ENCODE measurements around the gene CRYBG1.

The CRYBG1 gene

DNA sequence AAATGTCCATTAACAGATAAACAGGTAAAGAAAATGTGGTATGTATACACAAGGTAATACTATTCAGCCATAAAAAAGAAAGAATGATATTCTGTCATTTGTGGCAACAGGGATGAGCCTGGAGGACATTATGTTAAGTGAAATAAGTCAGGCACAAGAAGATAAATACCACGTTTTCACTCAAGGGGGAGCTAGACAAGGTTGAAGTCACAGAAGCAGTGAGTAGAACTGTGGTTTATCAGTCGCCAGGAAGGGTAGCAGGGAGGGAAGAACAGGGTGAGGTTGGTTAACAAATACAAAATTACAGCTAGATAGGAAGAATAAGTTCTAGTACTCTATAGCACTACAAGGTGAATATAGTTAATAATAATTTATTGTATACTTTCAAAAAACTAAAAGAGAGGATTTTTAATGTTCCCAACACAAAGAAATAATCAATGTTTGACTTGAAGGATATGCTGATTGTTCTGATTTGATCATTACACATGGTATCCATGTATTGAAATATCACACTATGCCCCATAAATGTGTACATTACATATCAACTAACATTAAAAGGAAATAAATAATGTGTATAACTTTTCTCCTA lies 247.7 kb downstream of the CRYBG1 start:
- DNase-seq (ENCODE audit: low spot score): peak; percentile 58

GRCh38 chr6:106609699-106610098 lies 249.2 kb downstream of the CRYBG1 start:
- peak; percentile 4 for DNase-seq (ENCODE audit: low spot score)

DNA sequence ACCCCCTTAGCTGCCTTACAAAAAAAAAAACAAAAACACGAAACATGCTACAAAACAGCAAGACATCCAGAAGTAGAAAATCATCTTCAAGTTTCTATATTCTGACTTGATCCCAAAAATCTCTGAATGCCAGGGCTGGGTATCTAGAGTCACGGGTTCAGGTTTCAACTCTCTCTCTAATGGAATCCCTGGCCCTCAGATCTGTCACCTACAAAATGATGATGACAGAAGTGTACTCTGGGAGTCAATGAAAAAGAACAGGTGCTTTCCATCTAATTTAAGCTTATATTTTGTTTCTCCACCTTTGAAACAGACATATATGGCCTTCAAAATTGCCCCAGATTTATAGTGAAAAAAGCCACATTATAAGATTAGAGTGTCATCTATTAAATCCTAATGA lies 250.5 kb downstream of the CRYBG1 start:
- no peak for DNase-seq (ENCODE audit: low spot score)

GRCh38 chr6:106612671-106613416 lies 252.3 kb downstream of the CRYBG1 start:
- DNase-seq (ENCODE audit: low spot score): no peak

- DNase-seq (ENCODE audit: low spot score): no peak
These were observed 253.1 kb downstream of the CRYBG1 start for GRCh38 chr6:106613590-106613989.

DNA sequence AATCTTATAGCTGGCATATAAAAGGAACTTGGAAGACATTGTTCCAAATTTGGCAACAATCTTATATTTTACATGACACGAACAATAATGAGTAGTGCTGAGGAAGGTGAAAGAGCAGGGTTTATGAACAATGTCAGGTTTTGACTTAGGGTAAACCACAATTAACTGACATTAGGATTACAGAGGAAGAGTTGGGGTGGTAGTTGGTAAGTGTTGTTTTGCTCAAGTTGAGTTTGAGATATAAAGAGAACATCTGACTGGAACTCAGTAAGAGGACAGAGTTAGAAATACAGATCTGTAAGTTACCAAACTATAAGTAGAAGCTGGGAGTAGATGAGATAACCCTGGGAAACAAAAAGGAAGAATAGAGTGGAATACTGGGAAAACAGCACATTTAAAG lies 253.6 kb downstream of the CRYBG1 start:
- DNase-seq (ENCODE audit: low spot score): no peak

DNA sequence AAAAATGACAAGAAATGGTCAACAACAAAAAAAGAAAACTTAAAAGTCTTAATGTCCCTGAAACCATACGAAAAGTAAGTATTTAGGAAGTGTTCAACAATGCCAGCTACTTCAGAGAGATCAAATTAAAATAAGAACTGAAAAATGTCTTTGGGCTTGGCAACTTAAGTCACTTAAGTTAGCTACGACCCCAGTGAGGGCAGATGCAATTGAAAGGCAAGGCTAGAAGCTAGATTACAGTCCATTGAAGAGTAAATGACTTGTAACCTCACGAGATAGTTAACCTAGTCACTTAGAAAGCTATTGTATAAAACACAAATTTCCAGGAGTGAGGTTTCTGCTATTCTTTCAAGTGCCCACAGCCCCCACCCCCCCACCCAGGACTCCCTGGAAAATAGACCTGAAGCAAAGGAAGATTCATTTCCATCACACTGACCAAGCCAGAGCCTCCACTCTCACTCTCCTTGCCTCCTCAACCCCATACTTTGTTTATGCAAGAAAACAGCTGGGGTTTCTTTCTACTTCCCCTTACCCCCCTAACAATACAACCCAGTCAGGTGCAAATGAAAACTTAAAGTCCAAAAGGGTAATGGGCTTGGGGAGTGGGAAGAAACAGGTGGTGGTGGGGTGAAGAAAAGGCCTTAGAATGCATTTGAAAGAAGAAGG lies 254.2 kb downstream of the CRYBG1 start:
- DNase-seq (ENCODE audit: low spot score): no peak

DNA sequence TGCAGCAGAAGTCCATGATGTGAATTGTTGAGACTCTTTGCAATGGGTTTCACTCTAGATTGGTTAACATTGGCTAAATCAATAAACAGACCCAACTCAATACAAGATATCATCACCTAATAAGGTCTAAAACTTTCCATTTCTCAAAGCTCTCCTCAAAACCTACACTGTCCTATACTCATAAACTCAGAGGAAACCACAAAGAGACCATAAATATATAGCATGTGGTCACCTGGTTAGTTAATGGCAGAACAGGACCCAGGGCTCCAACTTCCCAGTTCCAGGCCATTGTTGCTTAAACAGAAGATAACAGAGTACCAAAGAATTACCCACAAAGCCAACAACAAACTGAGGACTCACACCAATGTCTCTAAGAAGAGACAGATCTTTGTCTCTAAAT lies 256.8 kb downstream of the CRYBG1 start:
- no peak for DNase-seq (ENCODE audit: low spot score)

DNA sequence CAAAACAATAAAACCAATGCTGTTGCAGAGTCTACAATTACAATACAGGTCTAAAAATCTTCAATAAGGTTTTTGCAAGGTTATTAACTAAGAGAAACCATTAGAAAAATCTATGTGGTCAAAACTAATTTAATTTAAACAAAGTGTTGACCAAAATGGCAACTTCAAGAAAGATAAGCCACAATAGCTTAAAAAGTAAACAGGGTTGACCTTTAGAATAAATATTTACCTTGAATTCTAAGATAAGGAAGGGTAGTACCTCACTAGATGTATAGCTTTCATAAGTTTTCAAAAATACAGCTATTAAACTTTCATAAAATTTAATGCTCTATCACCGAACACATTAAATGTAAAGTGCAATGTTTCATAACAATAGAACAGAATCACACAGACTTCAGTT lies 257.3 kb downstream of the CRYBG1 start:
- no peak for DNase-seq (ENCODE audit: low spot score)

DNA sequence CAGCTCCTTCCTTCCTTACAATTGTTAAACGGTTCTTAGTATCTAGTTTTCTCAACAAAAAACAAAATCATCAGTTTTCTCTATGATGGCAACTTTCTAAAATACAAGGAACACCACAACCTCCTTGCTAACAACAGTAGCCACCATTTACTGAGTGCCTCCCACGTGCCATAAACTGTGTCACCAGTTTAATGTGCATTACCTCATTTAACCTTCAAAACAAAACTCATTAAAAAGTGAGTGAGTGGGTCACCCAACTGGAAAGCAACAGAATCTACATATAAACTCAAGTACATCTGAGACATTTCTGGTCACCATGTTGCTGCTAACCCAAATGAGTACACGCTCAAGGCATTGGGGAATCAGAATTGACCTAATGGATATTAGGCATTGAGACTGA lies 257.8 kb downstream of the CRYBG1 start:
- DNase-seq (ENCODE audit: low spot score): no peak

- DNase-seq (ENCODE audit: low spot score): no peak
These were observed 258.7 kb downstream of the CRYBG1 start for GRCh38 chr6:106619223-106619622.

GRCh38 chr6:106620931-106621672 lies 260.6 kb downstream of the CRYBG1 start:
- no peak for DNase-seq (ENCODE audit: low spot score)
